ENCODE results near the gene DNMT1.

DNA sequence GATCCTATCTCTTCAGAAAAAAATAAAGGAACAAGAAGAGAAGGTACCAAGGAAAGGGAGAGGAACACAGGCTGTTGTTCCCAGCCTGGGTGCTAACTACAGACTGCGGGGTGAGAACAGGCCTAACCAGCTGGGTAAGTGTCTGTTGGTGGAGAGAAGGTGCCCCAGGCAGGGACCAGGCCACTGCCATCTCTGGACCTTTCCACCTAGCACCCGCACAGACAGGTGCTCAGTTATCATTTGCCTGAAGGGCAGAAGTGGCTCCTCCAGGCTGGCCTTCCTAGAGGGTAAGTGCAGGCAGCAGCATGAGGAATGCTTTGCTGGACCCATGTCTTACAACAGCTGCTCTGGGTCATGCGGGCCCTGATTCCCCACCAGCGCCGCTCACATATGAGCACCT lies 10.1 kb downstream of the DNMT1 start:
- TF ChIP-seq, protein P1, sequence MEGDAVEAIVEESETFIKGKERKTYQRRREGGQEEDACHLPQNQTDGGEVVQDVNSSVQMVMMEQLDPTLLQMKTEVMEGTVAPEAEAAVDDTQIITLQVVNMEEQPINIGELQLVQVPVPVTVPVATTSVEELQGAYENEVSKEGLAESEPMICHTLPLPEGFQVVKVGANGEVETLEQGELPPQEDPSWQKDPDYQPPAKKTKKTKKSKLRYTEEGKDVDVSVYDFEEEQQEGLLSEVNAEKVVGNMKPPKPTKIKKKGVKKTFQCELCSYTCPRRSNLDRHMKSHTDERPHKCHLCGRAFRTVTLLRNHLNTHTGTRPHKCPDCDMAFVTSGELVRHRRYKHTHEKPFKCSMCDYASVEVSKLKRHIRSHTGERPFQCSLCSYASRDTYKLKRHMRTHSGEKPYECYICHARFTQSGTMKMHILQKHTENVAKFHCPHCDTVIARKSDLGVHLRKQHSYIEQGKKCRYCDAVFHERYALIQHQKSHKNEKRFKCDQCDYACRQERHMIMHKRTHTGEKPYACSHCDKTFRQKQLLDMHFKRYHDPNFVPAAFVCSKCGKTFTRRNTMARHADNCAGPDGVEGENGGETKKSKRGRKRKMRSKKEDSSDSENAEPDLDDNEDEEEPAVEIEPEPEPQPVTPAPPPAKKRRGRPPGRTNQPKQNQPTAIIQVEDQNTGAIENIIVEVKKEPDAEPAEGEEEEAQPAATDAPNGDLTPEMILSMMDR (IDR thresholded peaks at IDR 0.05) = no peak
- no peak for TF ChIP-seq POLR2A (IDR thresholded peaks at IDR 0.05)

Measured in testis (tissue), 2 donors.